K562 (cell line): ENCODE results near the gene ACOD1. TPM values are rescaled to one million over a fixed set of nuclear protein-coding genes. Genes with fewer than 3 reads are reported as not detected.

Experiments used
- ARNT ChIP-seq, 2 experiments: fragments of 450-650 bp; IDR thresholded peaks; 2 replicates each; pipeline ENCODE4 v1.6.1; 2016; ENCODE audit warnings: mild to moderate bottlenecking in 1 of 2
- HDAC1 ChIP-seq, 2 experiments: fragments of 450-650 bp; IDR thresholded peaks; 2 replicates each; pipeline ENCODE4 v1.6.1; 2016 to 2017; ENCODE audit warnings: inconsistent platforms in 1 of 2, mild to moderate bottlenecking in 1 of 2, moderate library complexity in 1 of 2
- POLR2A ChIP-seq: fragments of 450-650 bp; conservative IDR thresholded peaks from 2 replicates; pipeline ENCODE4 v1.6.1; 2016
- YY1 ChIP-seq, 3 experiments: IDR thresholded peaks; 2 replicates each; pipeline ENCODE4 v1.6.1; 2011; ENCODE audit warnings: low read length in 2 of 3, mild to moderate bottlenecking in 2 of 3, moderate library complexity in 2 of 3, borderline replicate concordance in 1 of 3, control low read depth in 1 of 3, low read depth in 1 of 3; ENCODE audit not compliant: insufficient read depth in 3 of 3, insufficient replicate concordance in 2 of 3, control insufficient read depth in 1 of 3, insufficient read length in 1 of 3; ENCODE audit errors: extremely low read depth in 1 of 3
- ZNF316 ChIP-seq: fragments of 450-650 bp; IDR thresholded peaks from 2 replicates; pipeline ENCODE4 v1.6.1; 2016
- polyA plus RNA-seq, 8 experiments: library from polyadenylated mRNA; depleted of rRNA in 4 of 8; stranded (reverse) in 5 of 8; unstranded in 3 of 8; fragments of >200 nt; fragmentation: Nextera tagmentation in 2 of 8; fragmentation: Illumina TruSeq in 1 of 8; extraction: Ambion mirVana in 2 of 8; extraction: Trizol in 1 of 8; gene quantifications; 2 replicates each; pipeline versions ENCODE4 v1.2.1 to v1.2.3, GENCODE V29; 2011 to 2014; ENCODE audit warnings: inconsistent platforms in 1 of 8, missing spikeins in 1 of 8
- total RNA-seq, 7 experiments: library from RNA; depleted of rRNA in 6 of 7; stranded (reverse); fragments of >200 nt in 6 of 7; fragmentation: Illumina TruSeq in 2 of 7; extraction: Trizol in 2 of 7; gene quantifications; 2 replicates each; pipeline versions ENCODE4 v1.2.1 to v1.2.3, GENCODE V29; 2011 to 2021; ENCODE audit warnings: low replicate concordance in 1 of 7
- TF ChIP-seq, protein P1 (sequence below): fragments of 450-650 bp; IDR thresholded peaks from 2 replicates; pipeline ENCODE4 v1.6.1; 2017; ENCODE audit warnings: antibody characterized with exemption, mild to moderate bottlenecking

Gene ACOD1
- total and polyA plus RNA-seq, 9 of the 15 experiments (the other 6 are each of a cell fraction or from before 2014, with no cell fraction given), result not detected

- TF ChIP-seq, protein P1, sequence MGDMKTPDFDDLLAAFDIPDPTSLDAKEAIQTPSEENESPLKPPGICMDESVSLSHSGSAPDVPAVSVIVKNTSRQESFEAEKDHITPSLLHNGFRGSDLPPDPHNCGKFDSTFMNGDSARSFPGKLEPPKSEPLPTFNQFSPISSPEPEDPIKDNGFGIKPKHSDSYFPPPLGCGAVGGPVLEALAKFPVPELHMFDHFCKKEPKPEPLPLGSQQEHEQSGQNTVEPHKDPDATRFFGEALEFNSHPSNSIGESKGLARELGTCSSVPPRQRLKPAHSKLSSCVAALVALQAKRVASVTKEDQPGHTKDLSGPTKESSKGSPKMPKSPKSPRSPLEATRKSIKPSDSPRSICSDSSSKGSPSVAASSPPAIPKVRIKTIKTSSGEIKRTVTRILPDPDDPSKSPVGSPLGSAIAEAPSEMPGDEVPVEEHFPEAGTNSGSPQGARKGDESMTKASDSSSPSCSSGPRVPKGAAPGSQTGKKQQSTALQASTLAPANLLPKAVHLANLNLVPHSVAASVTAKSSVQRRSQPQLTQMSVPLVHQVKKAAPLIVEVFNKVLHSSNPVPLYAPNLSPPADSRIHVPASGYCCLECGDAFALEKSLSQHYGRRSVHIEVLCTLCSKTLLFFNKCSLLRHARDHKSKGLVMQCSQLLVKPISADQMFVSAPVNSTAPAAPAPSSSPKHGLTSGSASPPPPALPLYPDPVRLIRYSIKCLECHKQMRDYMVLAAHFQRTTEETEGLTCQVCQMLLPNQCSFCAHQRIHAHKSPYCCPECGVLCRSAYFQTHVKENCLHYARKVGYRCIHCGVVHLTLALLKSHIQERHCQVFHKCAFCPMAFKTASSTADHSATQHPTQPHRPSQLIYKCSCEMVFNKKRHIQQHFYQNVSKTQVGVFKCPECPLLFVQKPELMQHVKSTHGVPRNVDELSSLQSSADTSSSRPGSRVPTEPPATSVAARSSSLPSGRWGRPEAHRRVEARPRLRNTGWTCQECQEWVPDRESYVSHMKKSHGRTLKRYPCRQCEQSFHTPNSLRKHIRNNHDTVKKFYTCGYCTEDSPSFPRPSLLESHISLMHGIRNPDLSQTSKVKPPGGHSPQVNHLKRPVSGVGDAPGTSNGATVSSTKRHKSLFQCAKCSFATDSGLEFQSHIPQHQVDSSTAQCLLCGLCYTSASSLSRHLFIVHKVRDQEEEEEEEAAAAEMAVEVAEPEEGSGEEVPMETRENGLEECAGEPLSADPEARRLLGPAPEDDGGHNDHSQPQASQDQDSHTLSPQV, result peak; percentile 65; the same call in 1 of the 2 replicates
- peak in 2 of 3 experiments; percentile 50 to 57 for TF ChIP-seq YY1 (IDR thresholded peaks at IDR 0.05; ENCODE audit: borderline replicate concordance in 1 of 3, control insufficient read depth in 1 of 3, extremely low read depth in 1 of 3, insufficient read depth in 3 of 3, insufficient read length in 1 of 3, insufficient replicate concordance in 2 of 3, low read depth in 1 of 3, low read length in 2 of 3)
- TF ChIP-seq ZNF316, result peak; percentile 89
- TF ChIP-seq HDAC1 (IDR thresholded peaks at IDR 0.05), result peak in 1 of 2 experiments; percentile 58; a peak in 2 of 4 replicates
- TF ChIP-seq ARNT (IDR thresholded peaks at IDR 0.05), result 0 out of 4 replicates have a peak, but pooled peaks of 1 of the 2 experiments have one; percentile 37
- 0 out of 2 replicates have a peak, but pooled peaks have one; percentile 26 for TF ChIP-seq POLR2A
These were observed 30.4 kb upstream of the ACOD1 start (continued) for GRCh38 chr13:76917755-76918481.
